Measurements from ENCODE around the gene MRPS23. TPM values are rescaled to one million over a fixed set of nuclear protein-coding genes. Genes with fewer than 3 reads are reported as not detected.

MRPS23 gene
- total and polyA plus RNA-seq, 12 donors, result 8.5 to 90.6 (median 36.6) TPM

- Histone ChIP-seq H3K9me3 (replicated peaks in 1 of 3) (no peaks in the 10 kb centered on the region), H3K27ac (no peak overlapping the region), H3K4me3 (no peak overlapping the region), H3K36me3 (replicated peaks in 1 of 2) (peaks cover 0 to 36% of the 10 kb centered on the region in 2 donors), H3K27me3 (no peaks in the 10 kb centered on the region), H3K4me1 (replicated peaks in 1 of 2) (peaks cover 12 to 19% of the 10 kb centered on the region in 2 donors)
- intact Hi-C loops (cut with DNase I), result loop anchor here in 1 of 2 donors (10.0 kb wide), 1 partner anchor 164 kb away; no protein-coding TSS in a partner anchor
- TF ChIP-seq CTCF (IDR thresholded peaks at IDR 0.05) (no peak), POLR2A (IDR thresholded peaks at IDR 0.05) (no peak)
- DNase-seq, result peak in 1 of 7 donors; percentile 15
- WGBS, 4 donors, result 68 to 86% (median 77%) methylated on average over 6 of the region's 6 CpGs
These were observed 10.8 kb downstream of the MRPS23 start for GRCh38 chr17:57838857-57839570.

- WGBS, 4 donors, result 73 to 85% (median 78%) methylated on average over 4 of the region's 4 CpGs
- TF ChIP-seq CTCF (IDR thresholded peaks at IDR 0.05), result no peak
- TF ChIP-seq POLR2A (IDR thresholded peaks at IDR 0.05), result no peak
- peak in 1 of 7 donors; percentile 46 for DNase-seq
- no peak overlapping the region for H3K4me3 ChIP-seq
- no peaks in the 10 kb centered on the region for H3K27me3 ChIP-seq
- H3K36me3 ChIP-seq (replicated peaks in 1 of 2), result peaks cover 0 to 32% of the 10 kb centered on the region in 2 donors
- H3K27ac ChIP-seq, result no peak overlapping the region
- H3K9me3 ChIP-seq (replicated peaks in 1 of 3), result no peaks in the 10 kb centered on the region
- intact Hi-C loops (cut with DNase I), result loop anchor here in 1 of 2 donors (10.0 kb wide), 1 partner anchor 164 kb away; no protein-coding TSS in a partner anchor
- H3K4me1 ChIP-seq (replicated peaks in 1 of 2), result peaks cover 18 to 25% of the 10 kb centered on the region in 2 donors
These were observed 11.4 kb downstream of the MRPS23 start for GRCh38 chr17:57838453-57838852.

GRCh38 chr17:57835333-57835900 lies 14.4 kb downstream of the MRPS23 start:
- peak in 1 of 7 donors; percentile 23 for DNase-seq
- Histone ChIP-seq H3K27me3 (no peaks in the 10 kb centered on the region), H3K27ac (peak overlapping the region in 4 of 5 donors; percentile 46 to 93 (median 81)), H3K36me3 (replicated peaks in 1 of 2) (peaks cover 0 to 21% of the 10 kb centered on the region in 2 donors), H3K4me3 (no peak overlapping the region), H3K4me1 (replicated peaks in 1 of 2) (peaks cover 24 to 40% of the 10 kb centered on the region in 2 donors), H3K9me3 (replicated peaks in 1 of 3) (no peaks in the 10 kb centered on the region)
- 93 to 96% (median 94%) methylated on average over 2 of the region's 2 CpGs for WGBS, 4 donors
- TF ChIP-seq POLR2A (IDR thresholded peaks at IDR 0.05), result no peak
- no peak for TF ChIP-seq CTCF (IDR thresholded peaks at IDR 0.05)
- intact Hi-C loops (cut with DNase I), result loop anchor here in 1 of 2 donors (10.0 kb wide), 1 partner anchor 161 kb away; no protein-coding TSS in a partner anchor

- peaks cover 24 to 40% of the 10 kb centered on the region in 2 donors for H3K4me1 ChIP-seq (replicated peaks in 1 of 2)
- WGBS, 4 donors, result 33 to 41% (median 39%) methylated on average over 13 of the region's 13 CpGs
- peak overlapping the region in 4 of 5 donors; percentile 46 to 93 (median 81) for H3K27ac ChIP-seq
- peaks cover 0 to 10% of the 10 kb centered on the region in 2 donors for H3K36me3 ChIP-seq (replicated peaks in 1 of 2)
- DNase-seq, result peak; percentile 82 to 94 (median 87)
- no peaks in the 10 kb centered on the region for H3K27me3 ChIP-seq
- peak in 3 of 6 experiments; percentile 22 to 24 (median 23) for TF ChIP-seq CTCF (IDR thresholded peaks at IDR 0.05)
- peak in 1 of 2 donors; percentile 48 for TF ChIP-seq POLR2A (IDR thresholded peaks at IDR 0.05)
- no peaks in the 10 kb centered on the region for H3K9me3 ChIP-seq (replicated peaks in 1 of 3)
- intact Hi-C loops (cut with DNase I), result loop anchor here in 1 of 2 donors (10.0 kb wide), 1 partner anchor 159 kb away; no protein-coding TSS in a partner anchor
- H3K4me3 ChIP-seq, result no peak overlapping the region
These were observed 15.6 kb downstream of the MRPS23 start for GRCh38 chr17:57834146-57834741.
